NCI-H187 (cell line): ENCODE data around the gene ISY1.
"Not testable (repeated sequence)": the region's sequence is repeated elsewhere in the genome, so short reads cannot be mapped to it uniquely, and the experiment has no call there.

Experiments used
- DNase-seq, 2 experiments: peaks; one replicate each; lab custom pipeline; 2025; lab: John Stamatoyannopoulos, UW

ISY1 gene

DNA sequence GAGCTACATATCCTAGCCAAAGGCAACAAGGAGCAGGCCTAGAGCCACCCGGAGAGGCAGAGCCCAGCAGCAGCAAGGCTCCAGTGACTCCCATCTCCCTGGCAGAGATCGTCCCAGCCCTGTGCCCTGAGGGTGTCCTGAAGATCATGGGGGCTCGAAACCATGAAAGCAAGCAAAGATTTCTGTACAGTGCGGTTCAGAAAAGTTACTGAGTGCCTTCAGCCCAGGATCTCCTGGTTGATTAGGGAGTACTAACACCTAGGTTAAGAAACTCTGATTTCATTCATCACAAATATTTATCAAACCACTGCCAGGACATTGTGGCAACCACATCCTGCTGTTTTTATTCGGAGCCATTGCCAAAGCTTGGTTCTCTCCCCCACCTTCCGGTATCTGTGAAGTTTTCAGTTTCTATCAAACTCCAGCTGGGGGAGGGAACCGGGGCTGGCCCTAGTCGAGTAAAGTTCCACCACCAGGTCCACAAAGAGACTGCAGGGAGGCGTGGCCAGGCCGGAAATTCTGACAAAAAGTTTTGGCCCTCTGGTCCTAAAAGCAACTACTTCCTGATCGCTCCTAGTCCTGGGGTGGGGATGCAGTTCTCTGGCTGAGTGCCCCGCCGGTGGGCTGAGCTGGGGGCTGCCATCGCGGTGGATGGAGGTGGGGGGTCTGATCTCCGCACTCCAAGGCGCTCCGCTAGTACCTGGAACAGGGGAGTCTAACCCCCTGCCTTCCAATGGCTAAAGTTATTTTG lies 40.4 kb downstream of the ISY1 start:
- DNase-seq: no peak

DNA sequence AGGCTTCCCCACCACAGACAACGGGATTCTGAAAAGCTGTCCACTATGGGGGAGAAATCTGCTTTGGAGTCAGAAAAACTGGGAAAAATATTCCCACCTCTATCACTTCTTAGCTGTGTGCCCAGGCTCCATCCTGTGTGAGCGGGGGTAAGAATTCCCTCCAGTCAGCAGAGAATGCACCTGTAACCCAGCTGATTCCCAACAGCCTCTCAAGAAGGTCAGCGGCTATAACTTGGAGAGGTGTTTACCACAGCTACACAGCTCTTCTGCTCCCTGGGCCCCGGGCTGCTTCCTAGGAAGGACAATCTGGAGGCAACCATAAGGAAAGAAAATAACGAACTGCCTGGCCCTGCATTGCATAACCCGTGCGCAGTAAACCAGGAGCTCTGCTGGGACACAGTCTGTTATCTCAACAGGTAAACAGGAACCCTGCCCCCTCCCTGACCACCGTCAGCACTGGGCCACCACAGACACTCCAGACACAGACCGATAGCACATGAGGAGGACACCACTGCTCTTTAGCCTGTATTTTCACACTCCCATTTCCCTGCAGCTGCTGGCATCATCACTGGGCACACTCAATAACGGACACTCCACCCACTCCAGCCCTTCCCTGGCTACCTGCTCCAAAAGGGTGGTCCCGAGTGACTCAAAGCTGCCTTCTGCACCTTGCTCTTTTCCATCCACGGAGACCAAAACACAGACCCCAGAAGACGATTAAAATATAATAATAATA lies 41.3 kb downstream of the ISY1 start:
- DNase-seq: no peak

DNA sequence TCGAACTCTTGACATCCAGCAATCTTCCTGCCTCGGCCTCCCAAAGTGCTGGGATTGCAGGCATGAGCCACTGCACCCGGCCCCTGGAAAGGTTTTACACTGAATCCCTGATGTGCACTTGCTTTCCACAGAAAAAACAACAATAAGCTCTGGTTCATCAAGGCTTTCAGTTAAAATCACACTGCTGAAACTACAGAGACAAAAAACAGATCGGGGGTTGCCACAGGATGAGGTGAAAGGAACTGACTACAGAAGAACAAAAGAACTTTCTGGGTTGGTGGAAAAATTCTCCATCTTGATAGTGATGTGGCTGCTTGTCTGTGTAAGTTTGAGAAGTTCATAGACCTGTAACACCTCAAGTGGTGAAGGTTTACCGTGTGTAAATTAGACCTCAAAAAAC lies 42.1 kb downstream of the ISY1 start:
- DNase-seq: no peak

DNA sequence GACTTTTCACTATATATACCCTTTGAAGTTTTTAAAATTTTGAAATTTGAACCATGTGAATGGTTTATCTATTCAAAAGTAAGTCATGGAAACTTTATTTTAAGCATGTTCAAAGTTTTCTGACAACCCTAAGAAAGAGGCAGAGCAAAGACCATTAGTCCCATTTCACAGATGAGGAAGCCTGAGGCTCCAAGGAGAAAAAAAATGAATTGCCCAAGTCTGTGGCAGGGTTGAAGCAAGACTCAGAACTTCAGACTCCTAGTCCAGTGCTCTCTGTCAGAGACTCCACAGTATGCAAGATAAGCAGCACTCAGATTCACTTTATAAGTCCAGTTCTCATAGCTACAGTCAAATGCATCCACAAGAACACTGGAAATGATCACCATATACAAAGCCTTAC lies 43.7 kb downstream of the ISY1 start:
- DNase-seq: no peak

DNA sequence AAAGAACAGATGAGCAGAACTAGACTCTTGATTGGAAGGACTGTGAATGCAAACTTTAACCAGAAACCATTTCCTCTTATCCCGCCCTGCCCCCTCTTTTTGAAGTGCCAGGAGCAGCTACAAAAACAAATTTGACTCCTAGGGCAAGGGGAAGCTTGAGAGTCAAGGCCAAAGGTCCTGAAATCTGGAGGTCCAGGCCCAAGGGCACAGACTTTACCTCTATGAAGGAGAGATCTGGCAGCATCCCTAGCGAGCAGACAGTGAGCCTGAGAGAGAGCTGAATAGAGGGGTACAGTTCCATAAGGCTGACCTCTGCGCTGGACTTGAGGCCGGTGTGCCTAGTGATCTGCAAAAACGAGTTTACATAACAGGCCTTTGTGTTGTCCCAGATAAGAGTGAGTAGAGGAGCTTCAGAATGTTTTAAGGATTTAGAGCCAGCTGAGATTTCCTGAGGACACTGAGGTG lies 44.3 kb downstream of the ISY1 start:
- DNase-seq: no peak

DNA sequence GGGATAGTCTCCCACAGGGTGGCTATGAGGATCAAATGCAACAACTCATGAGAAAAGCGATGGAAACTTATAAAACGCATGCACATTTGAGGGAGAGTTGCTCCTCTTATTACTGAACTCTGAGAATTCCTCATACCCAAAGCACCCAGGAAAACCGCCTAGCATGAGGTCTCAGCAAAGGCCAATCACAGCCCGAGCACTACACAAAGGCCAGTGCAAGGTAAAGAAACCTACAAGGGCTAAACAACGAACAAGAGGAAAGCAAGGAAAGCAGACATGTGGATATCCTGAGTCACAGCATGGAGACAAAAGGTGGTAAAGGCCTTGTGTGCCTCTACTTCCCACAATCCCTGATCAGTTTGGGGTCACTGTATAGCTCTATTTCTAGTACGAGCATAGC lies 46.4 kb downstream of the ISY1 start:
- no peak for DNase-seq

DNA sequence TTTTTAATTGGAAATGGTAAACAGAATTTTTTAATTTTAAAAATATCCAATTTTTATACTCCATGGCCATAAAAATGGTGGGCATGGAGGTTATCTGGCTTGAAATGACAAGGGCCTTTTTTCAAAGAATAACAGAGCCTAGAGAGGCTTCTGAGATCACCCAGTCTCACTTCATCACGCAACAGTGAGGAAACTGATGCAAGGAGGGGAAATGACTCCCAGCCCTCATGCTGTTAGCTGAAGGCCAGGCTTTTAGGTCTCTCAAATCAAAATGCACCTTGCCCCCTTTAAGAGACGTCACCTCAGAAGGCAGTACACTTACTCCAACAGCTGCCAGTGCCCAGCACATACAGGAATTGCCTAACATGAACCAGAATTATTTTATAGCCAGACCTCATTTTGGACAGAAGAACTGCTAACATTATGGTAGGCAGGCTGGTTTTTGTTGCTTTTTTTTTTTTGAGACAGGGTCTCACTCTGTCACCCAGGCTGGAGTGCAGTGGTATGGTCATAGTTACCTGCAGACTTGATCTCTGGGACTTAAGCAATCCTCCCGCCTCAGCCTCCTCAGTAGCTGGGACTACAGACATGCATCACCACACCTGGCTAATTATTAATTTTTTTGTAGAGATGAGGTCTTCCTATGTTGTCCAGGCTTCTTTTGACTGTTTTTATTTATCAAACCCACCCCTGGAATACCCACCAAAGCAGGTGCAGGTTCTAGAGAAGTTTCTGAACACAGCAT lies 48.4 kb downstream of the ISY1 start:
- no peak for DNase-seq

DNA sequence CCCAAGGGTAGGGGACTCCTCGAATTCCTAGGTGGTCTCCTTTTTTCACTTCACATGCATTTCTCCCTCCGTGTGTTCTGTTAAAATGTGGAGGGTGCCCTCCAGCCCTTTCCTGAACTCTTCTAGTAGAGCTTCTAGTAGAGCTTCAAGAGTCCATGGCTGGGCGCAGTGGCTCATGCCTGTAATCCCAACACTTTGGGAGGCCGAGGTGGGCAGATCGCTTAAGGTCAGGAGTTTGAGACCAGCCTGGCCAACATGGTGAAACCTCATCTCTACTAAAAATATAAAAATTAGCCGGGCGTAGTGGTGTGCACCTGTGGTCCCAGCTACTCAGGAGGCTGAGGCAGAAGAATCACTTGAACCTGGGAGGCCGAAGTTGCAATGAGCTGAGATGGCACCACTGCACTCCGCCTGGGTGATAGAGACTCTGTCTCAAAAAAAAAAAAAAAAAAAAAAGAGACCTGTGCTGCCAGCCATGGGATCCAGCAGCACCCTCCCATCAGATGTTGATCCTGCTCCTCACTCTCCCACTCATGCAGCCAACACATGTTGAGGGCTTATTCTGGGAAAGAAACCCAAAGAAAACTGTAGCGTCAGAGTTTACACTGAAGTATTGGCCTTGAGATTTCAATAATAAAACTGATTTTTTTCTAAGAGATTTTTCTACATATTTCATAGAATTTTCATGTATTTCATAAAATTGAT lies 49.6 kb downstream of the ISY1 start:
- DNase-seq: not testable (repeated sequence)

DNA sequence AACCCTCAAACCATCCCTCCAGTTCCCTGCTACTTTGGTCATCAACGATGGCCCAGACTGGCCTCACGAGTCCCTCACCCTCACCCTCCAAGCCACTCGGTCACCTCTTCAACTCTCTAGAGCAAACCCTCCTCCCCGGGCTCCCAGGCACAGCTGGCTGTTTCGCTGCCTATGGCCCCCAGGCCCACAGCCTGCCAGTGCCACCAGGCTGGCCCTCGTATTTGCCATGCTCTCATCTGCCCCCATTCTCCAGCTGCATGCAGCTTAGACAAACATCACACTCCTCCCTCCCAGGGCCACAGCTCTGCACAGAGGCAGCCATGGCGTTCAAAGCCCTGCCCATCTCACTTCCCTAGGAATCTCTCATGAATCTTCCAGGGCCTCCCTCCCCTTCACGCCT lies 53.1 kb downstream of the ISY1 start:
- no peak for DNase-seq

DNA sequence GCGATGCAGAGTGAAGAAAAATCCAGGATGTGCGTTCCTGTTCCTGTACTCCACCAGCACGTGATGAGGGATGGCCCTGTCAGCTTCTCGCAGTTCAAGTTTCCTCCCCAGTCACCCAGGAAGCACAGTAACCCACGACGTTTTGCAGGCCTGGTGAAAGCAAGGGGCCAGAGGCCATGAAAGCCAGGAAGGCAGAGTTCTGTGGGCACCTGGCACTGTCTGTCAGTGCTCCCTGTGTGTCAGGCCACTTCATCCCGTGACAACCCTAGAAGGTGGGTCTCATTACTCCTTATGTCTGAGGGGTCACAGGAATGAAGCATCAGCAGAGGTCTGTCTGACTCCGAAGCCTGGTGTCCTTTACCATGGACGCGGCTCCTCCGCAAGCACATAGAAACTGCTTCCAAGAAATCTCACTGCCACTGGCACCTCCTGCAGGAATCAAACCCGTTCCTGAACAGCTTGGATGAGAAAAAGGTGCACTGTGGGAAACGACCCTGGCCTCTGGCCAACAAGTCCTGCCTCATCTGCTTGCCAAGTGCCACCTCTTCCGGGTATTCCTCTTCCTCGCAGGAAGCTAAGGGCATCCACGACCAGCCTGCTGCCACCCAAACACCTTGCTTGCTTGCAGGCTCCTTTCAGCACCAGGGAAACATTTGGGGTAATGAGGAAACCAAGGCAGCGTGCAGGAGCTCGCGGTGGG lies 53.8 kb downstream of the ISY1 start:
- no peak for DNase-seq

DNA sequence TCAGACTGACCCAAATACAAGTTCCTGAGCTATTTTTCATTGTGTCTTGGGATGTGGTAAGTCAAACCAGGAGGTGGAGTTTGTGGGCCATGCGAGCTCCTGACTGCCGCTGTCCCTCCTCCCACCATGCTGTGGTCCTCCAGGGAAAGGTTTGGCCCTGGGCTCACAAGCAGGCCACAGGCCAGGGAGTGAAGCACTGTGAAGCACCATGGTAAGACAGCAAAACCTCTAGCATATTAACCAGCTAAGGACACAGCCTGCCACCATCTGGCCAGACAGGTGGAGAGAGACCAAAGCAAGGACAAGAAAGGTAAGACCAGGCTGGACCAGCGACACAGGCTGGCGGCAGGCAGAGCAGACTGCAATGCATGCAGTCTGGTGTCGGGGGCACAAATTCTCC lies 54.5 kb downstream of the ISY1 start:
- DNase-seq: no peak

DNA sequence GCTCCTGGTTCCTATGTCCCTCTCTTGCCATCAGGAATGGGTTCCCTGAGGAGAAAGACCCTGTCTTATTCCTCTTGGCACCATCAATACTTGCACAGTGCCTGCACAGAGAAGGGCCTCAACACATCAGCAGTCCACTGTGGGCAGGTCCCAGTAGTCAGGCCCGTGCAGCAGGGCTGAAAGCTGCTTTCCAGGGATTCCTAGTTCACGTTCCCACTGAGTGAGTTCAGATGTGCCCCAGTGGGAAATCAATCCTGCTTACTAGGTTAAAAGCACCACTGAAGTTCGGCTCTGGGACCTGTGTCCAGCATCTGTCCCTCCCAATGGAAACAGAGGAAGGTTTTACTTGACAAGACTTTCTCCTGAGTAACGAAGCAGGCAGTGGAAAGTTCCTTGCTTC lies 55.0 kb downstream of the ISY1 start:
- no peak for DNase-seq

DNA sequence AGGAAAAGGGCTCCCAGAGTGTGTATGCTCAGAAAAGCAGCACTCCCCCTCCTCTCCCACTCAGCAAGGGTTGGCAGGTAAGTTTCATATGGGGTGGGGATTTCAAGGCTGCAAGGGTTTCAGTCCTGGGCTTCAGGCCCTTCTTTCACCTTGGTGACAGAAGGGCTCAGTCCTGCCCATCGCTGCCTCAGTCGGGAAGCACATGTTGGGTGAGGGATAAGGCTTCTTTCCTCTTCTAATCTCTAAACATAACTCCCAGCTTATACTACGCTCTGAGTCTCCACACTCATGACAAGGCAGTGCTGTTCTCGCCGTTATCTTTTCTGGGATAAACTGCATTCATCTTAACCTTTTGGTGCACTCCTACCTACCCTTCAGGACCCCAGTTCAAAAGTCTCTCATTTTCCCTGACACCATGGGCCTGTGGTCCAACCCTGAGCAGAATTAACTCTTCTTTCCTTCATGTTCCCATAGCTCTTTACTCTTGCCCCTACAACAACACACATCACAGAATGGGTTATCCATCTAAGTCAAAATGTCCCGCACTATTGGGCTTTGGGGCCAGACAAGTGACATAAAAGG lies 56.3 kb downstream of the ISY1 start:
- DNase-seq: no peak

DNA sequence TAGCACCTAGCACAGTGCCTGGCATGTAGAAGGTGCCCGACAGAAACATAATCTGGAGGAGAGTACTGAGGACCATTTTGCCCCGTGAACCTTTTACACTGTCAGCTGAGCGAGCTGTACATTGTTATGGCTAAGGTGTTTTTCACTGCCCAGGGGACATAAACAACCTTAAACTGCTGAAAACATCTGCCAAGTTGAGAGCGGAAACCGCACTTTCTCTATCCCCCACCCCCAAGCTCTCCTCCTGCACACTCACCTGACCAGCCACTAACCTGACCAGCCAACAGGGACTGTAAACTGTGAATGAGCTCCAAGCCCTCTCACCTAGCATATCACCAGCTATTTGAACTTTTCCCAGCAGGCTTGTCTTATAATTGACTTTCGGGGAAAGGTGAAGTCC lies 56.8 kb downstream of the ISY1 start:
- no peak for DNase-seq

DNA sequence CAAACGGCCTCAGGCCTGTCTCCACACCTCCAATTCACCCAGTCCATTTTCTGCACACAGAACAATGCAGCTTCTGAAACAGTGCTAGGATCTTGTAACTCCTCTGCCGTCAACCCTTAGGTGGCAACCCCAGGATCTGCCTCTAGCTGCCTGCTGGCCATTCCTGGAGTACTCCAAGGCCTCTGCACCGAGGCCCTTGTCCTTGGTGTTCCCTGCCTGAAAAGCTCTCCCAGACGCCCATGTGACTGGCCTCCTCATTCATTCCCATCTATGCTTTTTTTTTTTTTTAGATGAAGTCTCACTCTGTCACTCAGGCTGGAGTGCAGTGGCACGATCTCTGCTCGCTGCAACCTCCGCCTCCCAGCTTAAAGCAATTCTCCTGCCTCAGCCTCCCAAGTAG lies 57.6 kb downstream of the ISY1 start:
- DNase-seq: no peak

DNA sequence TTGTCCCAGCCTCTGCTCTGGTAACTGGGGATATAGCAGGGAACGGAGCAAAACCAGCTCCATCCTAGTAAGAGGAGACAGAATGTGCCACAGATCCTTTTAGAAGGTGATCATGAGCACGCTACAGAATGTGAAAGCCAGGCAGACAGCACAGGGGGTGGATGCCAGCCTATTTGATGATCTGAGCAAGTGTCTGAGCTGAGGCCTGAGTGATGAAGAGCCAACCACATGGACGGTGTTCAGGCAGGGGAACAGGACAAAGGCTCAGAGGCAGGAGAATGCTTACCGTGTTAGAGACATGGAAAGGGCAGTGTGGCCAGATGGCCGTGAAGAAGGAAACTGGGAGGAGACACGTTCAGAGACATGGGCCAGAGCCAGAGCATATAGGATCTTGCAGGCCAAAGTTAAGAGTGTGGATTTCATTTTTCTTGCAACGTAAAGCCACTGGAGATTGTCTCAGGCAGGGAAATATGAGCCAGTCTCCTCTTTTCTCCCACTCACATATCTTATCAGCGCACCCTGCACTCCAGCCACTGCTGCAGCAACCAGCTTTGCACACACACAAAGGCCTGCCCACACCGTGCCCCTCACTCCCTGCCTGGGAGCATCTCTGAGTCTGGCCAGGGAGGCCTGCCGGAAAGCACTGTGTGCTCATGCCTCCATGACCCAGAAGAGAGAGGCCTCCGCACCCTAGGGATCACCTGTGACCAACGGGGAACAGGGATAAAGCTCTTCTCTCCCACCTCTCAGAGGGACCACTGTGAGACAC lies 59.3 kb downstream of the ISY1 start:
- no peak for DNase-seq

DNA sequence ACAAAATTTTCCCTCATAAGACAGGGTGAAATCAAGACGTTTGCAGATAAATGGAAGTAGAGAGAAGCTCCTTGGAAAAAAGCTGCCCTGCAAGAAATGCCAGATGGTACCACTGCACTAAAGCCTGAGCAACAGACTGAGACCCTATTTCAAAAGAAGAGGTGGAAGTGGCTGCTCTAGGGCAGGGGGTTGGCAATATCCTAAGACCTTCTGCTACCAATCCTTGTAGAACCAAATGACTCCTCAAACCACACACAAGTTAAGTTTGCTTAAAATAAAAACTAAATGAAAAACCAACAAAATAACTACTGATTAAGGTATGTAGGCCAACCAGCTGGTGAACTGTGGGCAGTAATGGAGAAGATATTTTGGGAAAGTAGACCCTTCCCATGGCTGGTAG lies 60.6 kb downstream of the ISY1 start:
- no peak for DNase-seq

DNA sequence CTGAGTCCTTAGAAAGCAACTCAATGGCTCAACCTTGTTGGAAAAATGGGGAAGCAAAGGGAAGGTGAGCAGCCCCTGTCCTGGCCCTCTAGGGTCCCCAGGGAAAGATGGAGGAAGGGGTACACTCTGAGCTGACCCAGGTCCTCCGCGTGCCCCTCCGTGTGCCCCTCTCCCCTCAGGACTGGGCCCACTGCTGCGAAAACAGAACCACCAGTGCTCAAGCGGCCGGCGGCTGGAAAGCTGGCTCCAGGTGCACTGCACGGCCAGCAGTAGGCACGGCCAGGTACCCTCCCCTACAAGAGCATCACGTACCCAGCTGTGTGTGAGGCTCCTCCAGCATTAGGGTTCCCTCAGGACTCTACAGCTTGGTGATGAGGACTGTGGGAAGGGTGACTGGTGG lies 65.6 kb downstream of the ISY1 start:
- DNase-seq: no peak

DNA sequence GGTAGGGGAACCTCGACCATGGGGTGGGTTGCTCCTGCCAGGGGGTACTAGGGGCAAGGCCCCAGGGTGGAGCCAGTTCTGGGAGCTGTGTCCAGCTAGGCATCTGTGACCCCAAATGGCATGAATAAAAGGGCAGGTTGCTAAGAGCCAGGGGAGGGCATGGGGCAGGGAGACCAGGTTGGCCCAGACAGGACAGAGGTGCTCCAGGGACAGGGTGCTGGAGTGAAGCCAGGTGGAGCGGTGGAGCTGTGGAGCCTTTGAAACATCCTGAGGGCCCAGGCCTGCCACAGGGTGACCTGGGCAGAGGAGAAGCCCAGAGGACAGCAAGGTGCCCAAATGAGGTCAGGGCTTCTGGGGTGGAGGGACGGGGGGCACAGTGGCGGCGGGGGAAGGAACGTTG lies 72.6 kb downstream of the ISY1 start:
- DNase-seq: not testable (repeated sequence)

DNA sequence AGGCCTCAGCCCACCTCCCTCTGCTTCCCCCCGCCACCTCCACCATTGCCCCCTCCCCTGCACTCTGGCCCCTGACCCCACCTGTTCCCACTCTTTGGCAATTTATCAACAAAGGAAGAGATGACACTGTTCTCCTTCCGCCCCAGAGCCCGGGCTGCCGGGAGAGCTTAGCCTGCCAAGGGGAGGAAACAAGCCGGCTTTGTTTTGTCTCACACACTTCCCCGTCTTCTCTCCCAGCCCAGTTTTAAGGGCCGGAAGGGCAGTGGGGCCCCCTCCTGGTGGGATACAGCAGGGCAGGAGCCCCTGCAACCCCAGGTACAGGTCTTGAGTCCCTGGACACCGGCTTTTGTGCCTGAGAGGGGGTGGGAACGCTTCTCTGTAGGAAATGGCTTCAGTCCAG lies 73.0 kb downstream of the ISY1 start:
- DNase-seq: not testable (repeated sequence)
